ENCODE data around the gene MYCN. TPM values are rescaled to one million over a fixed set of nuclear protein-coding genes. Genes with fewer than 3 reads are reported as not detected.

The MYCN gene
- polyA plus RNA-seq, 1 of the 3 experiments (the other 2 are of a cell fraction), result 0.03 TPM

- CTCF ChIA-PET, result interaction anchor here (1.0 to 4.3 kb wide), 4 partner anchors 9 to 329 kb away, joined by 3 to 22 read pairs (median 6); partner anchors contain the start of gene MYCN
- POLR2A ChIA-PET, result no interaction called here
- Histone ChIP-seq H3K9me2 (no peaks in the 10 kb centered on the region), H2AFZ (ENCODE audit: low read depth) (no peak overlapping the region), H3F3A (replicated peaks; ENCODE audit: insufficient read depth) (no peaks in the 10 kb centered on the region), H3K9ac (no peak overlapping the region), H3K79me2 (ENCODE audit: insufficient read depth) (no peaks in the 10 kb centered on the region), H4K20me1 (ENCODE audit: insufficient read depth) (no peaks in the 10 kb centered on the region), H3K27ac (ENCODE audit: low read depth in 2 of 2, low read length in 1 of 2) (no peak overlapping the region), H3K4me2 (no peak overlapping the region), H3K36me3 (replicated peaks in 1 of 2; ENCODE audit: control insufficient read depth in 1 of 2, insufficient read depth in 2 of 2, low read length in 1 of 2) (no peaks in the 10 kb centered on the region), H3K4me3 (ENCODE audit: low read depth in 2 of 2, low read length in 1 of 2) (no peak overlapping the region), H3K27me3 (ENCODE audit: insufficient read depth) (no peaks in the 10 kb centered on the region), H3K4me1 (ENCODE audit: control insufficient read depth in 1 of 2, insufficient read depth in 2 of 2, low read depth in 1 of 2, low read length in 1 of 2) (peaks cover 0 to 3% of the 10 kb centered on the region in 2 experiments; a peak in 1 of 4 replicates), H3K9me3 (no peaks in the 10 kb centered on the region)
- DNase-seq, result no peak
- WGBS (ENCODE audit: low lambda C conversion rate), result 41% methylated on average over 10 of the region's 10 CpGs
- TF ChIP-seq MAX (IDR thresholded peaks at IDR 0.05; ENCODE audit: low read depth) (no peak), RFX5 (IDR thresholded peaks at IDR 0.05; ENCODE audit: low read length) (no peak), GATA2 (CRISPR knock-in tag; IDR thresholded peaks at IDR 0.05) (no peak), EZH2phosphoT487 (IDR thresholded peaks at IDR 0.05; ENCODE audit: borderline replicate concordance, low read depth) (no peak)
Measured at GRCh38 chr2:15952451-15953146, 12.2 kb downstream of the MYCN start.

- H3K9me3 ChIP-seq, result no peaks in the 10 kb centered on the region
- DNase-seq, result no peak
- no peak overlapping the region for H3K27ac ChIP-seq (ENCODE audit: low read depth in 2 of 2, low read length in 1 of 2)
- H3K27me3 ChIP-seq (ENCODE audit: insufficient read depth), result no peaks in the 10 kb centered on the region
- CTCF ChIA-PET, result interaction anchor here (1.0 to 4.3 kb wide), 4 partner anchors 9 to 556 kb away, joined by 3 to 22 read pairs (median 6); partner anchors contain the start of gene MYCN
- no peak overlapping the region for H3K4me2 ChIP-seq
- H3F3A ChIP-seq (replicated peaks; ENCODE audit: insufficient read depth), result no peaks in the 10 kb centered on the region
- 49% methylated on average over 6 of the region's 6 CpGs for WGBS (ENCODE audit: low lambda C conversion rate)
- no peak overlapping the region for H3K9ac ChIP-seq
- H3K9me2 ChIP-seq, result no peaks in the 10 kb centered on the region
- no peak for TF ChIP-seq PBX3 (IDR thresholded peaks at IDR 0.05)
- TF ChIP-seq JUND (IDR thresholded peaks at IDR 0.05), result no peak
- TF ChIP-seq FOXJ3 (CRISPR knock-in tag; IDR thresholded peaks at IDR 0.05), result no peak
- TF ChIP-seq FOXM1 (IDR thresholded peaks at IDR 0.05; ENCODE audit: low read depth), result no peak
- no peak for TF ChIP-seq NFIC (IDR thresholded peaks at IDR 0.05; ENCODE audit: borderline replicate concordance)
- TF ChIP-seq POLR2AphosphoS5 (IDR thresholded peaks at IDR 0.05; ENCODE audit: low read depth, low read length), result no peak
- no peak for TF ChIP-seq GABPA (IDR thresholded peaks at IDR 0.05; ENCODE audit: low read depth)
- TF ChIP-seq ZBTB33 (IDR thresholded peaks at IDR 0.05; ENCODE audit: borderline replicate concordance, low read depth), result no peak
- no peak for TF ChIP-seq TEAD4 (IDR thresholded peaks at IDR 0.05; ENCODE audit: borderline replicate concordance, insufficient read depth)
- no peak overlapping the region for H3K4me3 ChIP-seq (ENCODE audit: low read depth in 2 of 2, low read length in 1 of 2)
- peaks cover 0 to 3% of the 10 kb centered on the region in 2 experiments; a peak in 1 of 4 replicates for H3K4me1 ChIP-seq (ENCODE audit: control insufficient read depth in 1 of 2, insufficient read depth in 2 of 2, low read depth in 1 of 2, low read length in 1 of 2)
- no peaks in the 10 kb centered on the region for H3K79me2 ChIP-seq (ENCODE audit: insufficient read depth)
- no peaks in the 10 kb centered on the region for H3K36me3 ChIP-seq (replicated peaks in 1 of 2; ENCODE audit: control insufficient read depth in 1 of 2, insufficient read depth in 2 of 2, low read length in 1 of 2)
- no peaks in the 10 kb centered on the region for H4K20me1 ChIP-seq (ENCODE audit: insufficient read depth)
- POLR2A ChIA-PET, result no interaction called here
- H2AFZ ChIP-seq (ENCODE audit: low read depth), result no peak overlapping the region
Measured at GRCh38 chr2:15953147-15953630, 12.8 kb downstream of the MYCN start.
